ENCODE results near the gene SHANK1. TPM values are rescaled to one million over a fixed set of nuclear protein-coding genes. Genes with fewer than 3 reads are reported as not detected.

SHANK1 gene
- total and polyA plus RNA-seq, 2 of the 13 experiments (the other 11 are each of a cell fraction or from before 2014, with no cell fraction given): not detected

- Histone ChIP-seq H3K4me3 (replicated peaks in 1 of 3; ENCODE audit: insufficient read depth in 1 of 3, low read depth in 2 of 3, low read length in 3 of 3) (no peak overlapping the region), H3K27me3 (ENCODE audit: control insufficient read depth in 1 of 2, insufficient read depth in 2 of 2, low read length in 2 of 2) (peaks cover 11 to 59% of the 10 kb centered on the region in 2 experiments), H3K4me2 (ENCODE audit: low read depth, low read length) (no peak overlapping the region), H3K9ac (ENCODE audit: insufficient read depth, low read depth, low read length) (no peak overlapping the region), H3K9me3 (ENCODE audit: low read length) (no peaks in the 10 kb centered on the region), H2AFZ (ENCODE audit: low read length) (no peak overlapping the region), H3K36me3 (replicated peaks in 1 of 2; ENCODE audit: control insufficient read depth in 1 of 2, insufficient read depth in 2 of 2, low read length in 2 of 2) (no peaks in the 10 kb centered on the region), H3K4me1 (ENCODE audit: insufficient read depth, low read length) (no peaks in the 10 kb centered on the region), H3K27ac (ENCODE audit: extremely low read length, insufficient read depth, low read length) (no peak overlapping the region), H3K79me2 (ENCODE audit: insufficient read depth, low read length) (no peaks in the 10 kb centered on the region), H4K20me1 (ENCODE audit: insufficient read depth, low read length) (no peaks in the 10 kb centered on the region)
- 35% methylated on average over 19 of the region's 21 CpGs for WGBS (ENCODE audit: low lambda C conversion rate)
- ChIA-PET CTCF (ENCODE audit: low intra/inter-chr PET ratio, low total read pairs) (no interaction called here), POLR2A (no interaction called here)
- DNase-seq (ENCODE audit: low spot score) (no peak), FAIRE-seq (no peak), ATAC-seq (no peak)
- intact Hi-C loops (cut with micrococcal nuclease; ENCODE audit: unreplicated experiment) (loop anchor here (5.0 kb wide), 1 partner anchor 62 kb away; no protein-coding TSS in a partner anchor), in situ Hi-C loops (cut with HindIII; ENCODE audit: extremely low pct_ligation_motif_present, low pct_unique_long_range_greater_than_20kb) (no loop called here)
- no TSS peak for BruUV-seq (replicated peaks)
- TF ChIP-seq FOXM1 (CRISPR knock-in tag; IDR thresholded peaks at IDR 0.05) (no peak), MNT (IDR thresholded peaks at IDR 0.05) (peak; percentile 43; the same call in 1 of the 2 replicates)
Measured at GRCh38 chr19:50720181-50720920, 749 bp upstream of the SHANK1 start.

GRCh38 chr19:50719119-50719435 lies 525 bp downstream of the SHANK1 start:
- H3K9ac ChIP-seq (ENCODE audit: insufficient read depth, low read depth, low read length): no peak overlapping the region
- WGBS (ENCODE audit: low lambda C conversion rate): no CpG with 5 or more reads among the region's 30 CpGs
- no peak for DNase-seq (ENCODE audit: low spot score)
- H3K79me2 ChIP-seq (ENCODE audit: insufficient read depth, low read length): no peaks in the 10 kb centered on the region
- no peak overlapping the region for H2AFZ ChIP-seq (ENCODE audit: low read length)
- in situ Hi-C loops (cut with HindIII; ENCODE audit: extremely low pct_ligation_motif_present, low pct_unique_long_range_greater_than_20kb): no loop called here
- no peaks in the 10 kb centered on the region for H3K9me3 ChIP-seq (ENCODE audit: low read length)
- H3K4me1 ChIP-seq (ENCODE audit: insufficient read depth, low read length): no peaks in the 10 kb centered on the region
- no peak for ATAC-seq
- H3K4me2 ChIP-seq (ENCODE audit: low read depth, low read length): no peak overlapping the region
- peaks cover 13 to 67% of the 10 kb centered on the region in 2 experiments for H3K27me3 ChIP-seq (ENCODE audit: control insufficient read depth in 1 of 2, insufficient read depth in 2 of 2, low read length in 2 of 2)
- H4K20me1 ChIP-seq (ENCODE audit: insufficient read depth, low read length): no peaks in the 10 kb centered on the region
- H3K4me3 ChIP-seq (replicated peaks in 1 of 3; ENCODE audit: insufficient read depth in 1 of 3, low read depth in 2 of 3, low read length in 3 of 3): no peak overlapping the region
- H3K27ac ChIP-seq (ENCODE audit: extremely low read length, insufficient read depth, low read length): no peak overlapping the region
- FAIRE-seq: no peak
- POLR2A ChIA-PET: no interaction called here
- intact Hi-C loops (cut with micrococcal nuclease; ENCODE audit: unreplicated experiment): no loop called here
- CTCF ChIA-PET (ENCODE audit: low intra/inter-chr PET ratio, low total read pairs): no interaction called here
- no TSS peak for BruUV-seq (replicated peaks)
- no peaks in the 10 kb centered on the region for H3K36me3 ChIP-seq (replicated peaks in 1 of 2; ENCODE audit: control insufficient read depth in 1 of 2, insufficient read depth in 2 of 2, low read length in 2 of 2)
- TF ChIP-seq ZNF296 (CRISPR knock-in tag; conservative IDR thresholded peaks at IDR 0.05): no peak
- no peak for TF ChIP-seq ATF7 (IDR thresholded peaks at IDR 0.05)
- TF ChIP-seq ATF7 (CRISPR knock-in tag; IDR thresholded peaks at IDR 0.05): no peak
- TF ChIP-seq FOXK1 (CRISPR knock-in tag; IDR thresholded peaks at IDR 0.05; ENCODE audit: borderline replicate concordance, low read depth): no peak
- TF ChIP-seq SP1 (IDR thresholded peaks at IDR 0.05): no peak
- no peak for TF ChIP-seq SP1 (CRISPR knock-in tag; IDR thresholded peaks at IDR 0.05)
- TF ChIP-seq PCBP1 (IDR thresholded peaks at IDR 0.05; ENCODE audit: borderline replicate concordance, low read depth, low read length): no peak
- no peak for TF ChIP-seq ZNF567 (CRISPR knock-in tag; IDR thresholded peaks at IDR 0.05; ENCODE audit: borderline replicate concordance)
- TF ChIP-seq ZHX2 (IDR thresholded peaks at IDR 0.05; ENCODE audit: low read depth): no peak
- no peak for TF ChIP-seq ZHX2 (CRISPR knock-in tag; IDR thresholded peaks at IDR 0.05; ENCODE audit: borderline replicate concordance)
- no peak for TF ChIP-seq ZNF207 (IDR thresholded peaks at IDR 0.05; ENCODE audit: borderline replicate concordance)

Data from HepG2 (cell line).